Activated naive CD4-positive, alpha-beta T cell treated with anti-CD3 and anti-CD28 coated beads, Interleukin-2, amount 50 U/mL, for 16 hours (primary cell): ENCODE measurements around the gene RRP1.
A peak's percentile ranks its signal among the peaks of the same experiment; 100 is the strongest.

Experiments
- DNase-seq: peaks from one replicate; pipeline ENCODE4 v3.0.0-alpha.2; 2020

RRP1 gene

GRCh38 chr21:43758811-43759210 lies 30.6 kb upstream of the RRP1 start:
- no peak for DNase-seq

GRCh38 chr21:43759651-43760050 lies 29.7 kb upstream of the RRP1 start:
- no peak for DNase-seq

GRCh38 chr21:43760391-43760958 lies 28.9 kb upstream of the RRP1 start:
- DNase-seq, result no peak

GRCh38 chr21:43761886-43762285 lies 27.5 kb upstream of the RRP1 start:
- no peak for DNase-seq

GRCh38 chr21:43762303-43763128 lies 26.9 kb upstream of the RRP1 start:
- no peak for DNase-seq

- no peak for DNase-seq
Observed at GRCh38 chr21:43763901-43764523, 25.4 kb upstream of the RRP1 start.

GRCh38 chr21:43764576-43765495 lies 24.5 kb upstream of the RRP1 start:
- no peak for DNase-seq

- no peak for DNase-seq
Observed at GRCh38 chr21:43766734-43767497, 22.5 kb upstream of the RRP1 start.

GRCh38 chr21:43767498-43767983 lies 21.8 kb upstream of the RRP1 start:
- DNase-seq, result no peak

- no peak for DNase-seq
Observed at GRCh38 chr21:43767984-43768867, 21.2 kb upstream of the RRP1 start.

- DNase-seq, result no peak
Observed at GRCh38 chr21:43768868-43769167, 20.6 kb upstream of the RRP1 start.

GRCh38 chr21:43769325-43769958 lies 19.9 kb upstream of the RRP1 start:
- DNase-seq, result no peak

GRCh38 chr21:43770066-43770655 lies 19.2 kb upstream of the RRP1 start:
- no peak for DNase-seq

- DNase-seq, result no peak
Observed at GRCh38 chr21:43771199-43771675, 18.1 kb upstream of the RRP1 start.

- DNase-seq, result no peak
Observed at GRCh38 chr21:43771698-43772424, 17.5 kb upstream of the RRP1 start.

GRCh38 chr21:43772425-43772821 lies 17.0 kb upstream of the RRP1 start:
- DNase-seq, result no peak

- no peak for DNase-seq
Observed at GRCh38 chr21:43774163-43774562, 15.2 kb upstream of the RRP1 start.

- DNase-seq, result no peak
Observed at GRCh38 chr21:43775190-43775589, 14.2 kb upstream of the RRP1 start.

GRCh38 chr21:43775795-43776430 lies 13.5 kb upstream of the RRP1 start, which contains the start of gene CSTB:
Gene CSTB, minus strand, starts transcription at chr21:43776308. Its CDS starts 39 bp downstream, at chr21:43776269.
- DNase-seq, result peak; percentile 87
